H1 (cell line): Measurements from ENCODE around the gene WRAP73. TPM values are rescaled to one million over a fixed set of nuclear protein-coding genes. Genes with fewer than 3 reads are reported as not detected.
A peak's percentile ranks its signal among the peaks of the same experiment; 100 is the strongest.

Experiments used
- CTCF ChIA-PET: fragments of 300-600 bp; sonication (Branson Sonifier 250); formaldehyde crosslinking; loops from one replicate; lab custom pipeline; 2021; ENCODE audit not compliant: partially characterized antibody; lab: Charles Lee
- POLR2A ChIA-PET: fragments of 300-600 bp; sonication (Branson Sonifier 250); formaldehyde crosslinking; loops from one replicate; lab custom pipeline; 2021; ENCODE audit warnings: inconsistent platforms; ENCODE audit not compliant: partially characterized antibody; lab: Charles Lee
- DNase-seq, 2 experiments: peaks; one replicate each; pipeline versions ENCODE4 v3.0.0 to v3.0.0-alpha.2; 2010 to 2022; ENCODE audit warnings: low spot score in 2 of 2, low read depth in 1 of 2, mixed read lengths in 1 of 2
- FAIRE-seq: peaks from 2 replicates; lab custom pipeline; 2011; peaks lifted over from hg19 to GRCh38; lab: Jason Lieb, UNC
- H2AFZ ChIP-seq: 2 replicates; pipeline ENCODE4 v1.8.1; 2012; ENCODE audit warnings: low read length, inconsistent platforms
- H2AK5ac ChIP-seq: 2 replicates; pipeline ENCODE4 v1.6.1; 2013; ENCODE audit warnings: low read depth, low read length
- H2BK120ac ChIP-seq: replicated peaks from 2 replicates; pipeline ENCODE3; 2013; ENCODE audit warnings: low read depth, low read length, inconsistent platforms
- H2BK12ac ChIP-seq: 2 replicates; pipeline ENCODE4 v1.6.1; 2013; ENCODE audit warnings: low read depth, low read length
- H2BK15ac ChIP-seq: 2 replicates; pipeline ENCODE4 v1.6.1; 2013; ENCODE audit warnings: low read length
- H2BK20ac ChIP-seq: 2 replicates; pipeline ENCODE4 v1.6.1; 2013; ENCODE audit warnings: low read length
- H2BK5ac ChIP-seq: 2 replicates; pipeline ENCODE4 v1.6.1; 2013; ENCODE audit warnings: low read depth, low read length
- H3K14ac ChIP-seq: 2 replicates; pipeline ENCODE4 v1.6.1; 2013; ENCODE audit warnings: inconsistent platforms; ENCODE audit not compliant: insufficient read length
- H3K18ac ChIP-seq: 2 replicates; pipeline ENCODE4 v1.6.1; 2013; ENCODE audit warnings: low read length; ENCODE audit errors: extremely low read depth
- H3K23ac ChIP-seq: 2 replicates; pipeline ENCODE4 v1.6.1; 2013; ENCODE audit warnings: inconsistent platforms; ENCODE audit not compliant: insufficient read length
- H3K23me2 ChIP-seq: 2 replicates; pipeline ENCODE4 v1.6.1; 2013; ENCODE audit warnings: low read depth, low read length
- H3K27ac ChIP-seq: 2 replicates; pipeline ENCODE4 v1.6.1; 2011; ENCODE audit warnings: low read depth, low read length, inconsistent platforms
- H3K27me3 ChIP-seq, 4 experiments: replicated peaks in 1 of 4; 1 replicate in 1 of 4; 2 replicates in 3 of 4; pipeline versions ENCODE4 v1.6.1 to v1.8.1; 2011 to 2013; ENCODE audit warnings: low read length in 3 of 4, mild to moderate bottlenecking in 3 of 4, inconsistent platforms in 2 of 4, mixed read lengths in 2 of 4, moderate library complexity in 1 of 4; ENCODE audit not compliant: control insufficient read depth in 3 of 4, insufficient read depth in 3 of 4; ENCODE audit errors: extremely low read depth in 1 of 4
- H3K36me3 ChIP-seq, 4 experiments: 2 replicates each; pipeline versions ENCODE4 v1.6.1 to v1.8.1; 2011 to 2013; ENCODE audit warnings: mild to moderate bottlenecking in 4 of 4, low read length in 3 of 4, moderate library complexity in 2 of 4, control low read depth in 1 of 4, inconsistent platforms in 1 of 4; ENCODE audit not compliant: insufficient read depth in 4 of 4, control insufficient read depth in 2 of 4
- H3K4ac ChIP-seq: replicated peaks from 2 replicates; pipeline ENCODE3; 2013; ENCODE audit warnings: low read length, low read depth, mixed read lengths, inconsistent platforms; ENCODE audit not compliant: insufficient read length
- H3K4me1 ChIP-seq, 4 experiments: replicated peaks in 1 of 4; 1 replicate in 1 of 4; 2 replicates in 3 of 4; pipeline versions ENCODE4 v1.6.1 to v1.8.1; 2011 to 2013; ENCODE audit warnings: low read length in 3 of 4, inconsistent platforms in 2 of 4, mixed read lengths in 1 of 4; ENCODE audit not compliant: insufficient read depth in 4 of 4, control insufficient read depth in 3 of 4
- H3K4me2 ChIP-seq, 2 experiments: 2 replicates each; pipeline versions ENCODE4 v1.6.1 to v1.8.1; 2011 to 2013; ENCODE audit warnings: low read depth in 2 of 2, low read length in 2 of 2, control low read depth in 1 of 2, inconsistent platforms in 1 of 2, mild to moderate bottlenecking in 1 of 2; ENCODE audit not compliant: insufficient read depth in 1 of 2
- H3K4me3 ChIP-seq, 4 experiments: fragments of 200-600, 300-600 bp in 1 of 4; sonication (generic), shearing (Covaris generic), sonication (Bioruptor Twin) in 1 of 4; 2 replicates each; pipeline versions ENCODE4 v1.5.1 to v1.8.1; 2011 to 2016; ENCODE audit warnings: low read length in 4 of 4, low read depth in 3 of 4, control low read depth in 2 of 4, inconsistent platforms in 2 of 4, mild to moderate bottlenecking in 2 of 4, mixed read lengths in 1 of 4, moderate library complexity in 1 of 4; ENCODE audit not compliant: insufficient read depth in 2 of 4; ENCODE audit errors: extremely low read depth in 1 of 4
- H3K56ac ChIP-seq: replicated peaks from 2 replicates; pipeline ENCODE3; 2013; ENCODE audit warnings: low read depth, mild to moderate bottlenecking, mixed read lengths, low read length, inconsistent platforms; ENCODE audit not compliant: insufficient read length
- H3K79me1 ChIP-seq: 2 replicates; pipeline ENCODE4 v1.6.1; 2013; ENCODE audit warnings: low read depth, low read length, control low read depth
- H3K79me2 ChIP-seq, 2 experiments: 2 replicates each; pipeline versions ENCODE4 v1.6.1 to v1.8.1; 2012 to 2013; ENCODE audit warnings: low read length in 2 of 2, mild to moderate bottlenecking in 2 of 2, inconsistent platforms in 1 of 2; ENCODE audit not compliant: insufficient read depth in 2 of 2, control insufficient read depth in 1 of 2
- H3K9ac ChIP-seq, 4 experiments: replicated peaks in 1 of 4; 1 replicate in 1 of 4; 2 replicates in 3 of 4; pipeline versions ENCODE4 v1.6.1 to v1.8.1; 2011 to 2013; ENCODE audit warnings: low read depth in 3 of 4, low read length in 3 of 4, control low read depth in 2 of 4, mild to moderate bottlenecking in 2 of 4, moderate library complexity in 2 of 4, inconsistent platforms in 1 of 4; ENCODE audit errors: extremely low read depth in 1 of 4
- H3K9me3 ChIP-seq, 2 experiments: 2 replicates each; pipeline versions ENCODE4 v1.6.1 to v1.8.1; 2012 to 2013; ENCODE audit warnings: mild to moderate bottlenecking in 2 of 2, moderate library complexity in 2 of 2, control low read depth in 1 of 2, inconsistent platforms in 1 of 2, low read depth in 1 of 2, low read length in 1 of 2, mixed read lengths in 1 of 2; ENCODE audit not compliant: insufficient read depth in 2 of 2
- H4K20me1 ChIP-seq, 2 experiments: replicated peaks in 1 of 2; 2 replicates each; pipeline versions ENCODE3 to v1.8.1; 2011 to 2013; ENCODE audit warnings: inconsistent platforms in 2 of 2, low read length in 2 of 2, mild to moderate bottlenecking in 1 of 2; ENCODE audit not compliant: insufficient read depth in 2 of 2, control insufficient read depth in 1 of 2
- H4K5ac ChIP-seq: 2 replicates; pipeline ENCODE4 v1.6.1; 2013; ENCODE audit warnings: low read length, low read depth, mixed read lengths, inconsistent platforms; ENCODE audit not compliant: insufficient read length
- H4K8ac ChIP-seq: 2 replicates; pipeline ENCODE4 v1.8.0; 2013; ENCODE audit warnings: mild to moderate bottlenecking, moderate library complexity, low read length, inconsistent platforms; ENCODE audit not compliant: insufficient read depth; ENCODE audit errors: extremely low read depth
- H4K91ac ChIP-seq: replicated peaks from 2 replicates; pipeline ENCODE3; 2013; ENCODE audit warnings: low read length, mixed read lengths, inconsistent platforms; ENCODE audit not compliant: insufficient read length
- BRCA1 ChIP-seq: IDR thresholded peaks from 2 replicates; pipeline ENCODE4 v1.6.1; 2012; ENCODE audit warnings: low read depth, low read length, improper control_type of control experiment
- CBX8 ChIP-seq: fragments of 300-800, 300-1000 bp; sonication (generic); IDR thresholded peaks from 2 replicates; pipeline ENCODE4 v1.7.1; 2016; ENCODE audit warnings: low read depth, low read length, borderline replicate concordance
- CREB1 ChIP-seq: IDR thresholded peaks from 2 replicates; pipeline ENCODE4 v1.6.1; 2012; ENCODE audit warnings: inconsistent platforms
- EZH2 ChIP-seq: fragments of 200-600 bp; sonication (generic); IDR thresholded peaks from 2 replicates; pipeline ENCODE4 v1.7.1; 2012; ENCODE audit warnings: low read depth, mild to moderate bottlenecking, moderate library complexity, low read length, inconsistent platforms; ENCODE audit not compliant: severe bottlenecking
- JUND ChIP-seq: IDR thresholded peaks from 2 replicates; pipeline ENCODE4 v1.6.1; 2011; ENCODE audit warnings: mild to moderate bottlenecking, improper control_type of control experiment, low read length
- MAFK ChIP-seq: IDR thresholded peaks from 2 replicates; pipeline ENCODE4 v1.6.1; 2012; ENCODE audit warnings: low read depth, mild to moderate bottlenecking, improper control_type of control experiment, low read length
- NANOG ChIP-seq: IDR thresholded peaks from 2 replicates; pipeline ENCODE4 v1.6.1; 2011; ENCODE audit warnings: low read length, low read depth, mild to moderate bottlenecking, inconsistent platforms; ENCODE audit not compliant: insufficient read depth, poor library complexity, severe bottlenecking
- RBBP5 ChIP-seq: IDR thresholded peaks from 2 replicates; pipeline ENCODE4 v1.7.1; 2012; ENCODE audit warnings: low read depth, mild to moderate bottlenecking, inconsistent platforms, low read length, moderate library complexity, borderline replicate concordance
- SIN3A ChIP-seq, 2 experiments: IDR thresholded peaks in 1 of 2; conservative IDR thresholded peaks in 1 of 2; 2 replicates each; pipeline ENCODE4 v1.6.1; 2011 to 2012; ENCODE audit warnings: low read length in 2 of 2, improper control_type of control experiment in 1 of 2, low read depth in 1 of 2, mild to moderate bottlenecking in 1 of 2
- SP1 ChIP-seq: IDR thresholded peaks from 2 replicates; pipeline ENCODE4 v1.6.1; 2011; ENCODE audit warnings: low read depth, low read length
- TAF7 ChIP-seq: optimal IDR thresholded peaks from 2 replicates; pipeline ENCODE3; 2011; ENCODE audit warnings: low read depth, mild to moderate bottlenecking, inconsistent platforms, low read length, moderate library complexity, borderline replicate concordance
- YY1 ChIP-seq: IDR thresholded peaks from 2 replicates; pipeline ENCODE4 v1.6.1; 2011; ENCODE audit warnings: low read depth, mild to moderate bottlenecking, low read length
- WGBS, 2 experiments: shearing (Covaris generic) in 1 of 2; methylation state at CpG; one replicate each; pipeline versions ENCODE4 v1.1.6 to v1.1.7; 2013 to 2015; ENCODE audit warnings: low lambda C conversion rate in 2 of 2, mixed read lengths in 2 of 2, inconsistent platforms in 1 of 2, low coverage in 1 of 2, missing lambda C conversion rate in 1 of 2; ENCODE audit not compliant: insufficient replicate concordance in 2 of 2, insufficient coverage in 1 of 2, insufficient read length in 1 of 2; ENCODE audit errors: extremely low coverage in 1 of 2, missing lambda C conversion rate in 1 of 2; 5-methylcytosine and 5-hydroxymethylcytosine counted together
- polyA plus RNA-seq, 7 experiments: library from polyadenylated mRNA; depleted of rRNA in 3 of 7; stranded (reverse) in 5 of 7; unstranded in 2 of 7; fragments of >200 nt in 5 of 7; fragments of 200-250 nt in 2 of 7; gene quantifications; 1 replicate in 5 of 7; 2 replicates in 1 of 7; 4 replicates in 1 of 7; pipeline versions ENCODE4 v1.2.1 to v1.2.3, GENCODE V29; 2011 to 2013; ENCODE audit warnings: missing spikeins in 2 of 7, mixed read lengths in 2 of 7
- total RNA-seq: library from RNA; stranded (reverse); fragmentation: NEBNext Ultra II Directional; extraction: Animal tissue kit (Norgen Biotek cat#: 25700); gene quantifications from 2 replicates; pipeline ENCODE4 v1.2.1, GENCODE V29; 2021

The WRAP73 gene
- total and polyA plus RNA-seq, 2 of the 8 experiments (the other 6 are each of a cell fraction or from before 2014, with no cell fraction given), result 30.3 to 50.7 TPM

DNA sequence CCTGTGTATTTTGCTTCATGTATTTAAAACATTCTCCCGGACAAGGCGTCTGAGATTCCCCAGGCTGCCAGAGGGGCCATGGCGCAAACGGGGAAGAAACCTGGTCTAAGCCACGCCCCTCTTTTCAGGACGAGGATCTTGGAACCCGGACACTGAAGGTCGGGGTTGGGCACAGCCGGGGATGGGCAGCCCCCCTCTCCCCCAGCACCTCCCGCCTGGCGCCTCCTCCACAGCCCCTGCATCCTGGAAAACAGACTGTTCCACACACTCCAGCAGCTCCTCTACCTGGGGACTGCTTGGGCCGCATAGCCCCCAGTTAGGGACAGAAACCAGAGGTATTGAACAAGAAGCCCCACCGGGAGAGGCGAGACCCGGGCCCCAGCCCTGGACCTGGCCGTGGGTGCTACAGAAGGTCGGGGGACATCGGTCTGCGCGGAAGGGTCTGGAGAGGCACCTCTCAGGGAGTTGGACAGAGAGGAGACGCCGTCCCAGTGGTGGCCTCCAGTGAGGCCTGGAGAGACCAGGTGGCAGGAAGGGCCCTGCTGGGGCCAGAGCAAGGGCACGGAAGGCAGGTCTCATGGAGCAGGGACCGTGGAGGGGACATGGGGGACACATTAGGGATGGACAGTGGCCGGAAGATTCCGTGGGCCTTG lies 7.8 kb upstream of the WRAP73 start:
- no peak for FAIRE-seq
- no peaks in the 10 kb centered on the region; the same call in 1 of the 2 replicates for H3K23me2 ChIP-seq
- H2BK5ac ChIP-seq, result no peak overlapping the region
- H4K91ac ChIP-seq, result no peak overlapping the region
- H4K8ac ChIP-seq, result peak overlapping the region; percentile 35; the same call in 1 of the 2 replicates
- H4K20me1 ChIP-seq, result no peaks in the 10 kb centered on the region
- H3K56ac ChIP-seq, result no peak overlapping the region
- H3K27ac ChIP-seq, result no peak overlapping the region
- DNase-seq, result no peak
- ChIA-PET CTCF (interaction anchor here (0.6 to 1.4 kb wide), 2 partner anchors 44 to 66 kb away, joined by 3 read pairs; no protein-coding TSS in a partner anchor), POLR2A (no interaction called here)
- no peaks in the 10 kb centered on the region for H3K79me2 ChIP-seq
- H2BK20ac ChIP-seq, result no peak overlapping the region
- no peak overlapping the region for H3K4ac ChIP-seq
- H3K9me3 ChIP-seq, result no peaks in the 10 kb centered on the region
- no peaks in the 10 kb centered on the region for H3K79me1 ChIP-seq
- no peak overlapping the region for H3K23ac ChIP-seq
- H2BK12ac ChIP-seq, result no peak overlapping the region
- H2AK5ac ChIP-seq, result no peak overlapping the region
- H2BK15ac ChIP-seq, result no peak overlapping the region
- peak overlapping the region; percentile 32; the same call in 1 of the 2 replicates for H3K18ac ChIP-seq
- H2BK120ac ChIP-seq, result no peak overlapping the region
- H3K9ac ChIP-seq, result no peak overlapping the region
- H3K36me3 ChIP-seq, result no peaks in the 10 kb centered on the region; a peak in 1 of 8 replicates
- peaks cover 0 to 7% (median 4%) of the 10 kb centered on the region in 4 experiments; a peak in 5 of 7 replicates for H3K4me1 ChIP-seq
- H3K4me2 ChIP-seq, result no peak overlapping the region
- H3K4me3 ChIP-seq, result no peak overlapping the region
- 81% methylated on average over 26 of the region's 26 CpGs; no CpG with 5 or more reads in 1 of the 2 experiments for WGBS, 2 experiments
- H2AFZ ChIP-seq, result no peak overlapping the region
- H3K14ac ChIP-seq, result no peak overlapping the region
- peaks cover 22 to 49% (median 39%) of the 10 kb centered on the region in 4 experiments for H3K27me3 ChIP-seq
- H4K5ac ChIP-seq, result no peak overlapping the region
- TF ChIP-seq MAFK (no peak), SIN3A (conservative IDR thresholded peaks at IDR 0.05 in 1 of 2, IDR thresholded peaks at IDR 0.05 in 1 of 2; ENCODE audit: low read depth in 1 of 2, low read length in 2 of 2) (no peak), RBBP5 (no peak), EZH2 (no peak), CBX8 (no peak), BRCA1 (no peak), SP1 (no peak), TAF7 (no peak), YY1 (no peak), NANOG (no peak), CREB1 (no peak), JUND (no peak)
